Measurements from ENCODE around the gene CHRNE.
"Not testable (repeated sequence)": the region's sequence is repeated elsewhere in the genome, so short reads cannot be mapped to it uniquely, and the experiment has no call there.

The CHRNE gene

DNA sequence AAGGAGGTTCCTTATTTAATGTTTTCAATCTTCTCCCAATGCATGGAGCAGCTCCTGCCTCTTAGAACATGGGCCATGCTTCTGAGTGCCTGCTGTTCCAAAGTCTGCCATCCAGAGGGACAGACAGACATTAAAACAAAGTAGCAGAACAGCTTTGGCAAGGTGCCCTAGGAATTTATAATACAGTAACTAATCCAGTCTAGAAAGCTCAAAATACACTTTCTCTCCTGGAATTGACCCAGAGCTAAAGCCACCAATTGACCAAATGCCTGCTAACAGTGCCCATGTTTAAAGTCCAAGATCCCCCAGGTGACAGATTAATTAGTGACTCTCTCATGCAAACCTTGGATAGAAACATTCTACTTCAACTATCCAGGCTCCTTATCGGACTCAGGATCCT lies 11.1 kb upstream of the CHRNE start:
- intact Hi-C loops (cut with DNase I), result no loop called here

GRCh38 chr17:4908711-4909496 lies 6.0 kb upstream of the CHRNE start:
- intact Hi-C loops (cut with DNase I), result loop anchor here (1.0 to 10.0 kb wide), 2 partner anchors 56 to 153 kb away; partner anchors contain the start of gene SPAG7
- DNase-seq, result peak; percentile 66 to 97 (median 81)

More for the DNA sequence above, 11.1 kb upstream of the CHRNE start:
- DNase-seq, result no peak

DNA sequence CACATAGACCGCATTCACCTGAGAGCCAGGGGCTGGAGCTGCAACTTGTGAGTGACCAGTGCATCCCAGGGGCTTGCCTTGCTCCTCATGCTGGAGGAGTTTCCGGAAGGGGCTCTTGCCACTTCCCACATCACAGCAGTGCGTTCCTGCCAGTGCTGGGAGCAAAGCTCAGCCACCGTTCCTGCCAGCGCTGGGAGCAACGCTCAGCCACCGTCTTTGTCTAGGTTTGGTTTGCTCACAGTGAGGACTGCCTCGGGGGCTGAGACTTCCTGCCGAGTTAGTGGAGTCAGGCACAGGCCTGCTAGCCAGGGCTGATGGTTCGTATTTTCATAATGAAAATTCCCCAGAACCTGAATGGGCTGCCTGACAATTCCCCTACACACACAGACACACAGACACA lies 5.4 kb upstream of the CHRNE start:
- intact Hi-C loops (cut with DNase I), result loop anchor here (10.0 kb wide), 1 partner anchor 56 kb away; the partner anchor contains the start of gene SPAG7
- peak in 3 of 10 donors; percentile 47 to 75 (median 52) for DNase-seq

DNA sequence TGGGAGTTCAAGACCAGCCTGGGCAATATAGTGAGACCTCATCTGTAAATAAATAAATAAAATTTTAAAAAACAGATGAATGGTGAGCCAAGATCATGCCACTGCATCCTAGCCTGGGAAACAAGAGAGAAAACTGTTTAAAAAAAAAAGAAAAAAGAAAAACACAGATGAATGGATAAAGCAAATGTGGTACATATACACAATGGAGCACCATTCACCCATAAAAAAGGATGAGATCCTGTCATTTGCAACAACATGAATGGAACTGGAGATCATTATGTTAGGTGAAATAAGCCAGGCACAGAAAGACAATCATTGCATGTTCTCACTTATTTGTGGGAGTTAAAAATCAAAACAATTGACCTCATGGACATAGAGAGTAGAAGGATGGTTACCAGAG lies 3.7 kb upstream of the CHRNE start:
- not testable (repeated sequence) for DNase-seq
- intact Hi-C loops (cut with DNase I), result loop anchor here (10.0 kb wide), 1 partner anchor 58 kb away; the partner anchor contains the start of gene SPAG7

DNA sequence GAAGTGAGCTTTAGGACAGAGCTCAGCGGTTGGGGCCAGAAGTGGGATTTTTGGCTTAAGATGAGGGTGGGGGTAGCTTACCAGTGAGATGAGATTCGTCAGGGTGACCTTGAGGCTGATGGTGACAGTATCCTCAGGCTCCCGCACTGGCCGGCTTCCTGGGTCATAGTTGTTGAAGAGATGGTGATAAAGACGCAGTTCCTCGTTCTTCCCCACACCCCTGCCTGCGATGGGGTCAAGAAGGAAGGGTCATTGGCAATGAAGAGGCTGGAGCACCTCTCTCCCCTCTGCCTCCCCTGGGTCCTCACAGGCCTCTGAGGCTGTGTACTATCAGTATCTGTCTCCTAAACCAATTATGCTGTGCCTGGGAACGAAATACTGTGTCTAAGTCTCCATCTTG lies 358 bp downstream of the CHRNE start:
- intact Hi-C loops (cut with DNase I), result loop anchor here (5.0 to 10.0 kb wide), 3 partner anchors 62 to 170 kb away; partner anchors contain the start of genes GLTPD2, MED11, SPAG7 and VMO1
- peak in 2 of 10 donors; percentile 64 to 70 for DNase-seq

DNA sequence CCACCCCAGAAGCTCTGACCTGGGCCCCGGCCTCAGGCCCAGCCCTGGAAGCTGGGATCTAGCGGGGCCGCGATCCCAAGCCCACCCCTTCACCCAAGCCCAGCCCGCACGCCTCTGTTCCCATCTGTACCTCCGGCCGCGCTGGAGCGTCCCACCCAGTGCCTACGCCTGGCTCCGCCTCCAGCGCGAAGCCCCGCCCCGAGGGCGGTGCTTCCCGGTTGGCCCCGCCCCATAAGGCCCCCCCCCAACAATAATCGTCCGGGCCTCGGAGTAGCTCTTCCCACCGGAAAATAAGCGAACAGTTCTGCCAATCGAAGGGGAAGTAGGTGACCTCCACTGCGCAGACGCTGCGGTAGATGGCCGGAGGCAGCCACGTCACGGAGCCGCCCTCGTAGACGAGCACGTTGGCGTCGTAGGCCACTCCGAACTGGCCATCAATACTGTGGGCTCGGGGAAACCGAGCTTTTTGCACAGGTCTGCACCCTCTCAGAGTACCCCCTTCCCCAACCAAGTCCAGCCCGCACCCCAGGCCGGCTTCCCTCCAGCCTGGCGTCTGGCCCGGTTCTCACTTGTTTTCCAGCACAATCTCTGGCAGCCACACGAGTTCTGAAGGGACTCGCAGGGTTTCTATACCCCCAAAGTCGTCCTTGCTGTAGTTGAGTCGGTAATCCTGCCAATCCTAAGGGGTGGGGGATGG lies 1.1 kb downstream of the CHRNE start:
- intact Hi-C loops (cut with DNase I), result loop anchor here (5.0 to 10.0 kb wide), 3 partner anchors 63 to 169 kb away; partner anchors contain the start of genes GLTPD2, MED11, SPAG7 and VMO1
- DNase-seq, result peak in 7 of 10 donors; percentile 37 to 90 (median 55)

DNA sequence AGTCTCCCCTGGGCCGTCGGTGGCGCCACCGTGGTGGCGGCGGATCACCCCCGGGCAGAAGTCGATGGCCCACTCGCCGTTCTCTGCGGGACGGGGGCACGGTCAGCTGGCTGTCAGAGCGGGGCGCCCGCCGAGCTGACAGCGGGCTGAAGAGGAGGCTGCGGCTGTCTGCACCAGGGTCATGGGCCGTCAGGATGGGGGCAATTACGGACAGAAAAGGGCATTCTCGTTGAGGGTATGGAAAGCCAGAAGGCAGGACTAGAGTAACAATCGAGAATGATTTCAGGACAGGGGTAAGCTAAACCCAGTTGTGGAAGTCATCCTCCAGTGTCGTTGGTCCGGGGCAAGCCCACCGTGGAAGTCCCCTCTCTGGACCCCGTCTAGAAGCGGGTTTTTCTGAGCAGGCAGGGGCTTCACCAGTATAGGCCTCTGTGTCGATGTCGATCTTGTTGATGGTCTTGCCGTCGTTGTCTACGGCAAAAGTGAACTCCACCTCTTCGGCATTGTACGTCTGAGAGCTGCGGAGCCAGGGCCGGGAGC lies 1.7 kb downstream of the CHRNE start:
- intact Hi-C loops (cut with DNase I), result loop anchor here (5.0 to 10.0 kb wide), 3 partner anchors 64 to 169 kb away; partner anchors contain the start of genes GLTPD2, MED11, SPAG7 and VMO1
- peak in 1 of 10 donors; percentile 58 for DNase-seq

DNA sequence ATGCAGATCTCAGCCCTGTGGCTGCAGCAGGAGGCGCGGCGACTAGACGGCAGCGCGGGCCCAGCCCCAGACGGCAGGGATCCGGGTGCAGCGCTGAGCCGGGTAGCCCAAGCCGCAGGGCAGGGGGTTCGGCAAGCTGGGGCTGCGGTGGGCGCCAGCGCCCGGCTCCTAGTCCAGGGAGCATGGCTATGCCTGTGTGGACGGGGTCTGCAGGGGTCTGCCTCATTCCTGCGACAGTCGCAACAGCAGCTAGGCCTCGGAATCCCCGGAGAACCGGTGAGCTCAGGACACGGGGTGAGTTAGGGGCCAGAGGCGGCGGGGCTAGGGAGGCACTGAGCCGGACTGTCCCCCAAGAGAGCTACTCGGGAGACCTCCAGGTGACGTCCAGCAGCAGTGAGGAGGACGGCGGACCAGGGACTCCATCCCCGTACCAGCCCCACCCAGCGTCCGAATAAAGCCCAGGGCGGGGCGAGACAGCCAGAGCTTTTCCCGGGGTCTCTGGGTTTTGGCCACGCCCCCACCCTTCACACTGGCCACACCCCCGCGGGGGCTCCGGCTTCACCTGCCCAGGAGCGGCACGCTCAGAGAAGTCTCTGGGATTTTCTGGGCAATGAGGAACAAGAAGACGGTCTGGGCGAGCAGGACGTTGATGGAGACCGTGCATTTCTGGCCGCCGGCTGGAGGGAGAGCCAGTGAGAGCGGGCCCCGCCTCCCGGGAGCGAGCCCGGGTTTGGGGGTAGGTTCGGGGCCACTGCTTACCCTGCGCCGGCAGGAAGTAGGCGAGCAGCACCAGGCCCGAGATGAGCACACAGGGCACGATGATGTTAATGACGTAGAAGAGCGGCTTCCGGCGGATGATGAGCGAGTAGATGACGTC lies 2.4 kb downstream of the CHRNE start:
- DNase-seq, result peak in 3 of 10 donors; percentile 67 to 83 (median 81)
- intact Hi-C loops (cut with DNase I), result loop anchor here (5.0 to 10.0 kb wide), 3 partner anchors 64 to 168 kb away; partner anchors contain the start of genes GLTPD2, MED11, SPAG7 and VMO1

DNA sequence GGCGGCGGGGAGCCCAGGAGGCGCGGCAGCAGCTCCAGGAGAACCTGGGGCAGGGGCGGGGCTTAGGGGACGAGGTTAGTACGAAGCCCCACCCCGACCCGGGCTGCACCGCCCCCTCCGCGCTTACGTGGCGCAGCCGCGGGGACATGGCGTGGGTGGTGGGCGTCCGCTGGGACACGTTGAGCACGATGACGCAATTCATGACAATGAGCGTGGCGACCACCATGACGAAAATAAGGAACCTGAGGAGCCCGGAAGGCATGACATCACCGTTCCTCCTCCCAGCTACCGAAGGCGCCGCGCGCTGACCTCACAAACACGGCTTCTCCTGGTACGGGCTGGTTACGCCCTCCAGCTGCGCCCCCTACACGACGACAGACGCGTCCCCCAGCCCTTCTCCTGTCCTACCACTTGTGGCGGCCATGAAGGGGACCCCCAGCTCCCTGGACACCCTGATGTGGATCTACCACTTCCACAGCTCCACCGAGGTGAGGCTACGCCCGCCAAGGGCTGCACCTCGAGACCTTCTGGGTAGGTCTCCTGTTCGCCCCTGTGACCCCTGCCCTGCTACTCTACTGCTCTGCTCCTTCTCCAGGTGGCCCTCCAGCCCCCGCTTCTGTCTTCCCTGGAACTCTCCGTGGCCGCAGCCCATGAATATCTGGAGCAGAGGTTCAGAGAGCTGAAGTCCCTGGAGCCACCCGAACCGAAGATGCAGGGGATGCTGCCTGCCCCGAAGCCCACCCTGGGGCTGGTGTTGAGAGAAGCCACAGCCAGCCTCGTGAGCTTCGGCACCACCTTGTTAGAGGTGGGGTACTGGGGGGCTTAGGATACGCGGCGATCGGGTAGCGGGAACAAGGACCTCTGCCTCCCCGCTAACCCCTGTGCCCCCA lies 3.3 kb downstream of the CHRNE start, which contains the start of gene C17orf107:
Gene C17orf107 (plus strand): TSS at position 196 of the 890 bp plus-strand sequence. CDS start 227 bp downstream, at position 423.
- intact Hi-C loops (cut with DNase I), result loop anchor here (5.0 to 10.0 kb wide), 4 partner anchors 65 to 192 kb away; partner anchors contain the start of genes GLTPD2, MED11, SPAG7 and VMO1
- peak in 9 of 10 donors; percentile 41 to 97 (median 81) for DNase-seq

- DNase-seq, result peak in 2 of 10 donors; percentile 74 to 88
- intact Hi-C loops (cut with DNase I), result loop anchor here (5.0 kb wide), 1 partner anchor 192 kb away; no protein-coding TSS in a partner anchor
Observed at GRCh38 chr17:4898927-4899326, 4.0 kb downstream of the CHRNE start.

DNA sequence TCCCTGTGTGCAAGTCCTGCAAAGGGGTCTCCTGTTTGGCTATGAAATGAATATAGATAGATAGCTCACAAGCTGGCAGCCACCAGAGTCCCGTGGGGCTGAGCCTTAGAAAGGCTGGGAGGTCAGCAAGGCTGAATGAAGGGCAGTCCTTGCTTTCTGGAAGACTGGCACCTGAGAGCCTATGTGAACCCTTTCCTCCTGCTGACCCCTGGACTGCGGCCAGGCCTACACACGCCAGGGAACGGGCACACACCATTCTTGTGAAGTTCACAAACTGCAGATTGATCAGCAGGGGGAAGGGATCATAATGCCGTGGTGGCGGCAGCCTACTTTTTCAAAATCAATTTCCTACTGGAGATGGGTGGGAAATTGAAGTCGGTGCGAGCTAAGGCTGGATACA lies 4.5 kb downstream of the CHRNE start:
- peak in 2 of 10 donors; percentile 55 to 82 for DNase-seq
- intact Hi-C loops (cut with DNase I), result loop anchor here (5.0 kb wide), 1 partner anchor 191 kb away; no protein-coding TSS in a partner anchor

GRCh38 chr17:4897785-4898184 lies 5.1 kb downstream of the CHRNE start:
- DNase-seq, result peak in 1 of 10 donors; percentile 22
- intact Hi-C loops (cut with DNase I), result loop anchor here (5.0 kb wide), 1 partner anchor 190 kb away; no protein-coding TSS in a partner anchor

DNA sequence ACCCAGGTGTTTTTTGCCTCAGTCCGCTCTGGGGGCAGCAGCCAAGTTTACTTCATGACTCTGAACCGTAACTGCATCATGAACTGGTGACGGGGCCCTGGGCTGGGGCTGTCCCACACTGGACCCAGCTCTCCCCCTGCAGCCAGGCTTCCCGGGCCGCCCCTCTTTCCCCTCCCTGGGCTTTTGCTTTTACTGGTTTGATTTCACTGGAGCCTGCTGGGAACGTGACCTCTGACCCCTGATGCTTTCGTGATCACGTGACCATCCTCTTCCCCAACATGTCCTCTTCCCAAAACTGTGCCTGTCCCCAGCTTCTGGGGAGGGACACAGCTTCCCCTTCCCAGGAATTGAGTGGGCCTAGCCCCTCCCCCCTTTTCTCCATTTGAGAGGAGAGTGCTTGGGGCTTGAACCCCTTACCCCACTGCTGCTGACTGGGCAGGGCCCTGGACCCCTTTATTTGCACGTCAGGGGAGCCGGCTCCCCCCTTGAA lies 5.7 kb downstream of the CHRNE start:
- intact Hi-C loops (cut with DNase I), result loop anchor here (5.0 kb wide), 1 partner anchor 190 kb away; no protein-coding TSS in a partner anchor
- peak in 1 of 10 donors; percentile 73 for DNase-seq

DNA sequence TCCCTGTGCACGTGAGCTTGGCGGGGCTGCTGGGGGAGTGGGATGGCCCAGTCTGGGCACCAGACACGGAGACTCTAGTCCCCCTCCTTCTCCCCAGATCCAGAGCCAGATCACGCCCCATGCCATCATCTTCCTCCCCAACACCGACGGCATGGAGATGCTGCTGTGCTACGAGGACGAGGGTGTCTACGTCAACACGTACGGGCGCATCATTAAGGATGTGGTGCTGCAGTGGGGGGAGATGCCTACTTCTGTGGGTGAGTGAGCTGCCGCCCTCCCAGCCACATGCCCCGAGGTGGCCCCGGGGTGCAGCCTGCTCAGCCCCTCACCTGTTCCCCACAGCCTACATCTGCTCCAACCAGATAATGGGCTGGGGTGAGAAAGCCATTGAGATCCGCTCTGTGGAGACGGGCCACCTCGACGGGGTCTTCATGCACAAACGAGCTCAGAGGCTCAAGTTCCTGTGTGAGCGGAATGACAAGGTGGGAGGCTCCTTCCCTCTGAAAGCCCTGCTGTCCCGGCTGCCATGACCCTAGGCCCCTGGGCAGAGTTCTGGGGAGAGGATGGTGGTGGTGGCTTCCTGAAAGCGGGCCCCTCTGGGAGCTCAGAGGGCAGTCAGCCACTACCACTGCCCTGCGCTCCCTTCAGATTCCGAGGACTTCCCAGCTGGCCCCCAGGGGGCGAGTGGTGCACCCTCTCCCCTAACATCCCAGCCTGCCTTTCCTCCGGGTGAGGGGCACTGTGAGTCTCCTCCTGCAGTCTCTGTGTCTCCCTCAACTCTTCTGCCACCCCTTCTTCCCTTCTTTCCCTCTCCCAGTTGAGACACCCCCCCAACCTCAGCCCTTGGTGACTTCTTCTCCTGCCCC lies 6.3 kb downstream of the CHRNE start:
- intact Hi-C loops (cut with DNase I), result loop anchor here (5.0 kb wide), 1 partner anchor 189 kb away; no protein-coding TSS in a partner anchor

DNA sequence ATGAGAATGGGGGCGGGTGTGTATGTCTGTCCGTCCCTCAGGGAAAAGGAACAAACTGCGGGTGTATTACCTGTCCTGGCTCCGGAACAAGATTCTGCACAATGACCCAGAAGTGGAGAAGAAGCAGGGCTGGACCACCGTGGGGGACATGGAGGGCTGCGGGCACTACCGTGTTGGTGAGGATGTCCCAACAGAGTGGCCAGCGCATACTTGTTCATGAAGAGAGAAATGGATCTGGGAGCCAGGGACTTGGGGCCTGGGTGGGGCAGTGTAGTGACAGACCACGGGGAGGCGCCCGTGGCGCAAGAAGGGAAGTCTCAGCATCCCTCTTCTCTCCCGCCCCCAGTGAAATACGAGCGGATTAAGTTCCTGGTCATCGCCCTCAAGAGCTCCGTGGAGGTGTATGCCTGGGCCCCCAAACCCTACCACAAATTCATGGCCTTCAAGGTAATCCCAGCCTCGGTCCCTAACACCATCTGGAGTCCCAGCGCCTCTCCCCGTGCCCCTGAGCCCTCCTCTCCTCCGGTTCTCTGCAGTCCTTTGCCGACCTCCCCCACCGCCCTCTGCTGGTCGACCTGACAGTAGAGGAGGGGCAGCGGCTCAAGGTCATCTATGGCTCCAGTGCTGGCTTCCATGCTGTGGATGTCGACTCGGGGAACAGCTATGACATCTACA lies 7.1 kb downstream of the CHRNE start:
- intact Hi-C loops (cut with DNase I), result loop anchor here (5.0 kb wide), 1 partner anchor 188 kb away; no protein-coding TSS in a partner anchor
- peak in 2 of 10 donors; percentile 68 to 75 for DNase-seq

More for the DNA sequence above, 6.3 kb downstream of the CHRNE start:
- DNase-seq, result peak in 2 of 10 donors; percentile 53 to 59

GRCh38 chr17:4895121-4895520 lies 7.8 kb downstream of the CHRNE start:
- intact Hi-C loops (cut with DNase I), result loop anchor here (5.0 kb wide), 1 partner anchor 188 kb away; no protein-coding TSS in a partner anchor
- peak in 2 of 10 donors; percentile 27 to 62 for DNase-seq

Measured in posterior cingulate gyrus (tissue), 11 donors.